Spleen (tissue), 11 donors: ENCODE data around the gene ETHE1. TPM values are rescaled to one million over a fixed set of nuclear protein-coding genes. Genes with fewer than 3 reads are reported as not detected.

Experiments used
- DNase-seq: peaks from one replicate; pipeline ENCODE4 v3.0.0-alpha.2; 2020
- H3K27ac ChIP-seq, 8 donors: fragments of 200-600 bp; sonication (generic) in 7 of 8; 1 replicate in 4 of 8; 2 replicates in 4 of 8; pipeline versions ENCODE4 v1.5.0 to v1.8.0; 2016 to 2021; ENCODE audit warnings: inconsistent platforms in 4 of 8, mild to moderate bottlenecking in 4 of 8, moderate library complexity in 1 of 8
- H3K27me3 ChIP-seq, 7 donors: fragments of 200-600 bp; sonication (generic) in 6 of 7; replicated peaks in 1 of 7; 1 replicate in 4 of 7; 2 replicates in 3 of 7; pipeline versions ENCODE4 v1.5.0 to v1.8.0; 2016 to 2021; ENCODE audit warnings: inconsistent platforms in 3 of 7, mild to moderate bottlenecking in 1 of 7
- H3K36me3 ChIP-seq, 6 donors: fragments of 200-600 bp; sonication (generic) in 5 of 6; 1 replicate in 4 of 6; 2 replicates in 2 of 6; pipeline versions ENCODE4 v1.5.0 to v1.8.0; 2016 to 2021; ENCODE audit warnings: inconsistent platforms in 2 of 6
- H3K4me1 ChIP-seq, 6 donors: fragments of 200-600 bp; sonication (generic) in 5 of 6; 1 replicate in 3 of 6; 2 replicates in 3 of 6; pipeline versions ENCODE4 v1.5.0 to v1.8.0; 2016 to 2021; ENCODE audit warnings: inconsistent platforms in 3 of 6
- H3K4me3 ChIP-seq, 8 donors: fragments of 200-600 bp; sonication (generic) in 7 of 8; 1 replicate in 4 of 8; 2 replicates in 4 of 8; pipeline versions ENCODE4 v1.5.0 to v1.8.0; 2016 to 2021; ENCODE audit warnings: inconsistent platforms in 4 of 8, mild to moderate bottlenecking in 4 of 8, moderate library complexity in 2 of 8
- H3K9me3 ChIP-seq, 8 donors: fragments of 200-600 bp; sonication (generic) in 7 of 8; 1 replicate in 4 of 8; 2 replicates in 4 of 8; pipeline versions ENCODE4 v1.5.0 to v1.8.0; 2016 to 2021; ENCODE audit warnings: inconsistent platforms in 4 of 8
- CTCF ChIP-seq, 11 experiments: fragments of 200-600 bp in 7 of 11; fragments of 450-650 bp in 4 of 11; sonication (generic) in 4 of 11; IDR thresholded peaks in 8 of 11; conservative IDR thresholded peaks in 3 of 11; 1 replicate in 7 of 11; 2 replicates in 4 of 11; pipeline versions ENCODE4 v1.4.0 to v1.8.0; 2016 to 2021; ENCODE audit warnings: antibody characterized with exemption in 11 of 11, inconsistent platforms in 4 of 11, mild to moderate bottlenecking in 1 of 11
- POLR2A ChIP-seq, 3 donors: fragments of 450-650 bp; IDR thresholded peaks; one replicate each; pipeline ENCODE4 v1.5.1; 2017; ENCODE audit warnings: antibody characterized with exemption in 3 of 3, mild to moderate bottlenecking in 1 of 3
- POLR2AphosphoS5 ChIP-seq, 3 donors: sonication (generic); formaldehyde crosslinking; IDR thresholded peaks; one replicate each; pipeline ENCODE4 v1.5.1; 2017; ENCODE audit warnings: antibody characterized with exemption in 3 of 3
- WGBS, 5 donors: extraction: QIAGEN DNeasy Blood & Tissue Kit in 3 of 5; methylation state at CpG; one replicate each; pipeline versions ENCODE4 v1.1.5 to v1.1.7; 2013 to 2018; 5-methylcytosine and 5-hydroxymethylcytosine counted together
- intact Hi-C: fragments of 100-400 bp; cut with DNase I; formaldehyde crosslinking; loops from one replicate; pipeline ENCODE4 v1.15.0; 2023; ENCODE audit warnings: low total_unique reads
- polyA plus RNA-seq, 3 donors: library from polyadenylated mRNA; stranded (reverse); fragments of 200-250 nt; gene quantifications; one replicate each; pipeline ENCODE4 v1.2.1, GENCODE V29; 2013
- total RNA-seq, 7 donors: library from RNA; depleted of rRNA in 3 of 7; stranded (reverse); fragments of >200 nt in 3 of 7; fragmentation: NEBNext Ultra II Directional in 4 of 7; extraction: Animal tissue kit (Norgen Biotek cat#: 25700) in 4 of 7; gene quantifications; one replicate each; pipeline versions ENCODE4 v1.1.0 to v1.2.1, GENCODE V29; 2016 to 2021
- donor health status: healthy with polysubstance abuse.
- donor health status: DM: no; HTN: no; CAD: no; lungs with moderate emphysema.
- donor health status: DM: no; HTN: no; CAD: no.
- donor health status: Bipolar disorder and iron deficiency.
- donor health status: healthy.
- donor health status: DM: no; HTN: no; CAD: no.
- donor health status: DM: yes; HTN: yes; CAD: no.

ETHE1 gene
- total and polyA plus RNA-seq, 10 donors: 20.2 to 53.4 (median 34.9) TPM

GRCh38 chr19:43499042-43499441 is 28.0 kb downstream of the ETHE1 start:
- peak overlapping the region in 6 of 8 donors; percentile 4 to 48 (median 32) for H3K27ac ChIP-seq
- no peak for DNase-seq
- WGBS, 5 donors: 75 to 95% (median 81%) methylated on average over 3 of the region's 3 CpGs

GRCh38 chr19:43498233-43498842 is 28.7 kb downstream of the ETHE1 start:
- Histone ChIP-seq H3K9me3 (no peaks in the 10 kb centered on the region), H3K27me3 (no peaks in the 10 kb centered on the region), H3K4me3 (no peak overlapping the region), H3K4me1 (peaks cover 3 to 22% (median 9%) of the 10 kb centered on the region in 6 donors), H3K36me3 (peaks cover 0 to 72% (median 34%) of the 10 kb centered on the region in 6 donors), H3K27ac (peak overlapping the region in 4 of 8 donors; percentile 20 to 48 (median 32))
- no peak for TF ChIP-seq CTCF (IDR thresholded peaks at IDR 0.05 in 8 of 11, conservative IDR thresholded peaks at IDR 0.05 in 3 of 11)
- TF ChIP-seq POLR2A (IDR thresholded peaks at IDR 0.05): no peak
- TF ChIP-seq POLR2AphosphoS5 (IDR thresholded peaks at IDR 0.05): no peak
- intact Hi-C loops: no loop called here
- DNase-seq: no peak
- 79 to 88% (median 81%) methylated on average over 5 of the region's 5 CpGs for WGBS, 5 donors

More at GRCh38 chr19:43499042-43499441, 28.0 kb downstream of the ETHE1 start:
- TF ChIP-seq POLR2AphosphoS5 (IDR thresholded peaks at IDR 0.05): no peak
- no peak for TF ChIP-seq CTCF (IDR thresholded peaks at IDR 0.05 in 8 of 11, conservative IDR thresholded peaks at IDR 0.05 in 3 of 11)
- TF ChIP-seq POLR2A (IDR thresholded peaks at IDR 0.05): no peak
- Histone ChIP-seq H3K27me3 (no peaks in the 10 kb centered on the region), H3K4me1 (peaks cover 3 to 29% (median 11%) of the 10 kb centered on the region in 6 donors), H3K36me3 (peaks cover 0 to 67% (median 32%) of the 10 kb centered on the region in 6 donors), H3K4me3 (no peak overlapping the region), H3K9me3 (no peaks in the 10 kb centered on the region)
- intact Hi-C loops: no loop called here

GRCh38 chr19:43496960-43497359 is 30.0 kb downstream of the ETHE1 start:
- no peak for TF ChIP-seq POLR2AphosphoS5 (IDR thresholded peaks at IDR 0.05)
- TF ChIP-seq POLR2A (IDR thresholded peaks at IDR 0.05): no peak
- no peak for TF ChIP-seq CTCF (IDR thresholded peaks at IDR 0.05 in 8 of 11, conservative IDR thresholded peaks at IDR 0.05 in 3 of 11)
- no peak overlapping the region for H3K27ac ChIP-seq
- H3K36me3 ChIP-seq: peaks cover 0 to 74% (median 34%) of the 10 kb centered on the region in 6 donors
- peaks cover 0 to 8% (median 0%) of the 10 kb centered on the region in 6 donors for H3K4me1 ChIP-seq
- DNase-seq: no peak
- H3K4me3 ChIP-seq: no peak overlapping the region
- intact Hi-C loops: no loop called here
- no peaks in the 10 kb centered on the region for H3K27me3 ChIP-seq
- H3K9me3 ChIP-seq: no peaks in the 10 kb centered on the region
- 91 to 96% (median 94%) methylated on average over 3 to 7 of the region's 7 CpGs for WGBS, 5 donors

DNA sequence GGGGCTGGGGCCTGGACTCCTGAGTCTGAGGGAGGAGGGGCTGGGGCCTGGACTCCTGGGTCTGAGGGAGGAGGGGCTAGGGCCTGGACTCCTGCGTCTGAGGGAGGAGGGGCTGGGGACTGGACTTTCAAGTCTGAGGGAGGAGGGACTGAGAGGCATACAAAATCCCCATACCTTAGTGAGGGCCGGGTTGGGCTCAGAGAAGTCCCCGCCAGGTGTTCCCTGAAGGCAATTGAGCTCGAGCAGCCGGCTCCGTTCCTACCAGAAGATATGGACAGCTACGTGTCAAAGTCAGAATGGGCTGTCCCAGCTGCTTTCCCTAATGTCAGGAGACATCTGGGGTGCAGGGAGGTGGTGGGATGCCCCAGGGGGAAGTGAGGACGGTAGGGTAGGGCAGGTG is 31.9 kb downstream of the ETHE1 start:
- Histone ChIP-seq H3K9me3 (no peaks in the 10 kb centered on the region), H3K4me1 (peaks cover 0 to 7% (median 0%) of the 10 kb centered on the region in 6 donors), H3K4me3 (no peak overlapping the region), H3K27me3 (no peaks in the 10 kb centered on the region), H3K36me3 (peaks cover 0 to 66% (median 34%) of the 10 kb centered on the region in 6 donors), H3K27ac (no peak overlapping the region)
- DNase-seq: no peak
- TF ChIP-seq CTCF (IDR thresholded peaks at IDR 0.05 in 8 of 11, conservative IDR thresholded peaks at IDR 0.05 in 3 of 11) (no peak), POLR2AphosphoS5 (IDR thresholded peaks at IDR 0.05) (no peak)
- intact Hi-C loops: no loop called here
- 80 to 87% (median 84%) methylated on average over 5 to 8 of the region's 8 CpGs for WGBS, 5 donors
